GM12878 (cell line): ENCODE results near the gene PHC2. TPM values are rescaled to one million over a fixed set of nuclear protein-coding genes. Genes with fewer than 3 reads are reported as not detected.

Experiments used
- ATAC-seq: fragments of 200-7000 bp; cut with Tn5 transposase; 3 replicates; pipeline ENCODE4 v1.9.1; 2020; ENCODE audit warnings: mild to moderate bottlenecking, moderate library complexity
- BruUV-seq: library from RNA; stranded (reverse); fragments of 400-500 nt; replicated peaks from 2 replicates; lab custom pipeline; 2021; lab: Mats Ljungman, UMichigan
- CTCF ChIA-PET: fragments of 300-600 bp; sonication (Branson Sonifier 250); formaldehyde crosslinking; extraction: SDS; loops from one replicate; lab custom pipeline; 2021; ENCODE audit warnings: inconsistent platforms; lab: Yijun Ruan, JAX
- POLR2A ChIA-PET: fragments of 350-600 bp; formaldehyde crosslinking; extraction: SDS; loops from one replicate; lab custom pipeline; 2021; ENCODE audit warnings: inconsistent platforms; lab: Charles Lee
- RAD21 ChIA-PET: fragments of 300-600 bp; sonication (Branson Sonifier 250); formaldehyde crosslinking; loops from one replicate; lab custom pipeline; 2023; ENCODE audit warnings: antibody characterized with exemption; ENCODE audit not compliant: unreplicated experiment; lab: Charles Lee
- SMC1A ChIA-PET: fragments of 300-600 bp; sonication (Branson Sonifier 250); formaldehyde crosslinking; loops from one replicate; lab custom pipeline; 2023; ENCODE audit not compliant: unreplicated experiment, uncharacterized antibody; lab: Charles Lee
- DNase-seq: peaks from one replicate; pipeline ENCODE4 v3.0.0-alpha.2; 2011; ENCODE audit warnings: low read depth, low spot score
- FAIRE-seq: peaks from 3 replicates; lab custom pipeline; 2011; peaks lifted over from hg19 to GRCh38; lab: Jason Lieb, UNC
- H2AFZ ChIP-seq: 2 replicates; pipeline ENCODE4 v1.6.0; 2011; ENCODE audit warnings: low read depth, low read length, control low read depth; ENCODE audit not compliant: control insufficient read depth
- H3K27ac ChIP-seq: 2 replicates; pipeline ENCODE4 v1.5.1; 2011; ENCODE audit warnings: control low read depth; ENCODE audit not compliant: control insufficient read depth, insufficient read depth
- H3K27me3 ChIP-seq, 2 experiments: replicated peaks in 1 of 2; 2 replicates each; pipeline versions ENCODE4 v1.6.0 to v1.6.1; 2011; ENCODE audit warnings: low read length in 1 of 2; ENCODE audit not compliant: control insufficient read depth in 2 of 2, insufficient read depth in 2 of 2
- H3K36me3 ChIP-seq, 2 experiments: 2 replicates each; pipeline ENCODE4 v1.5.1; 2011; ENCODE audit warnings: low read length in 1 of 2; ENCODE audit not compliant: control insufficient read depth in 2 of 2, insufficient read depth in 2 of 2
- H3K4me1 ChIP-seq: 2 replicates; pipeline ENCODE4 v1.6.1; 2011; ENCODE audit warnings: mild to moderate bottlenecking, low read length, moderate library complexity, mixed read lengths; ENCODE audit not compliant: control insufficient read depth, insufficient read depth
- H3K4me2 ChIP-seq: 2 replicates; pipeline ENCODE4 v1.6.0; 2011; ENCODE audit warnings: control low read depth; ENCODE audit not compliant: control insufficient read depth, insufficient read depth
- H3K4me3 ChIP-seq: fragments of 200-600 bp; sonication (generic); 2 replicates; pipeline ENCODE4 v1.5.1; 2016
- H3K79me2 ChIP-seq: 2 replicates; pipeline ENCODE4 v1.6.0; 2011; ENCODE audit warnings: low read length; ENCODE audit not compliant: control insufficient read depth, insufficient read depth
- H3K9ac ChIP-seq: 2 replicates; pipeline ENCODE4 v1.8.0; 2011; ENCODE audit warnings: low read length, control low read depth, mixed read lengths; ENCODE audit not compliant: control insufficient read depth, insufficient read depth
- H3K9me3 ChIP-seq: replicated peaks from 3 replicates; pipeline ENCODE4 v1.5.1; 2011; ENCODE audit warnings: mild to moderate bottlenecking, low read length; ENCODE audit not compliant: control insufficient read depth, insufficient read depth
- H4K20me1 ChIP-seq: 2 replicates; pipeline ENCODE4 v1.6.0; 2011; ENCODE audit not compliant: control insufficient read depth, insufficient read depth
- BACH1 ChIP-seq: fragments of 450-650 bp; IDR thresholded peaks from 2 replicates; pipeline ENCODE4 v1.6.1; 2017; ENCODE audit warnings: mild to moderate bottlenecking, borderline replicate concordance
- CBFB ChIP-seq: IDR thresholded peaks from 2 replicates; pipeline ENCODE4 v1.6.1; 2016; ENCODE audit warnings: antibody characterized with exemption, low read depth
- CUX1 ChIP-seq: IDR thresholded peaks from 2 replicates; pipeline ENCODE4 v1.6.1; 2012; ENCODE audit warnings: improper control_type of control experiment, low read depth, low read length; ENCODE audit not compliant: insufficient replicate concordance
- EED ChIP-seq: sonication (generic); IDR thresholded peaks from 2 replicates; pipeline ENCODE4 v1.6.1; 2016; ENCODE audit warnings: antibody characterized with exemption, low read depth
- PML ChIP-seq: IDR thresholded peaks from 2 replicates; pipeline ENCODE4 v1.6.1; 2012; ENCODE audit warnings: low read length, inconsistent platforms
- POLR2A ChIP-seq: IDR thresholded peaks from 2 replicates; pipeline ENCODE4 v1.6.1; 2011; ENCODE audit warnings: low read depth, mild to moderate bottlenecking, low read length
- RAD51 ChIP-seq: fragments of 450-650 bp; IDR thresholded peaks from 2 replicates; pipeline ENCODE4 v1.6.1; 2016; ENCODE audit warnings: moderate library complexity, mild to moderate bottlenecking, inconsistent platforms
- SPI1 ChIP-seq: IDR thresholded peaks from 2 replicates; pipeline ENCODE4 v1.6.1; 2011; ENCODE audit warnings: low read depth, mild to moderate bottlenecking, low read length, moderate library complexity, borderline replicate concordance; ENCODE audit not compliant: insufficient read depth
- WGBS: methylation state at CpG from one replicate; pipeline ENCODE4 v1.1.6; 2016; ENCODE audit warnings: low lambda C conversion rate; ENCODE audit not compliant: insufficient replicate concordance, insufficient coverage; ENCODE audit errors: missing lambda C conversion rate; 5-methylcytosine and 5-hydroxymethylcytosine counted together
- in situ Hi-C: fragments of 300-500 bp; cut with MboI; formaldehyde crosslinking; loops from 9 replicates; pipeline ENCODE4 v1.14.3; 2018; ENCODE audit warnings: mixed read lengths
- intact Hi-C: fragments of 100-400 bp; cut with micrococcal nuclease; formaldehyde crosslinking; loops from one replicate; pipeline ENCODE4 v1.14.2; 2022; ENCODE audit not compliant: unreplicated experiment
- polyA plus RNA-seq, 11 experiments: library from polyadenylated mRNA; depleted of rRNA in 4 of 11; unstranded in 6 of 11; stranded (reverse) in 5 of 11; fragments of >200 nt; fragmentation: Nextera tagmentation in 4 of 11; fragmentation: Illumina TruSeq in 1 of 11; extraction: Ambion mirVana in 4 of 11; extraction: Trizol in 1 of 11; gene quantifications; 1 replicate in 1 of 11; 2 replicates in 10 of 11; pipeline versions ENCODE4 v1.2.1 to v1.2.3, GENCODE V29; 2011 to 2016; ENCODE audit warnings: inconsistent platforms in 2 of 11, missing spikeins in 2 of 11, low read depth in 1 of 11
- total RNA-seq, 4 experiments: library from RNA; depleted of rRNA in 3 of 4; stranded (reverse); fragments of >200 nt in 3 of 4; fragmentation: Illumina TruSeq in 1 of 4; extraction: Trizol in 1 of 4; gene quantifications; 2 replicates each; pipeline versions ENCODE4 v1.2.1 to v1.2.3, GENCODE V29; 2013 to 2021

PHC2 gene
- total and polyA plus RNA-seq, 10 of the 15 experiments (the other 5 are each of a cell fraction or from before 2014, with no cell fraction given) = 2.0 to 35.9 (median 16.4) TPM

DNA sequence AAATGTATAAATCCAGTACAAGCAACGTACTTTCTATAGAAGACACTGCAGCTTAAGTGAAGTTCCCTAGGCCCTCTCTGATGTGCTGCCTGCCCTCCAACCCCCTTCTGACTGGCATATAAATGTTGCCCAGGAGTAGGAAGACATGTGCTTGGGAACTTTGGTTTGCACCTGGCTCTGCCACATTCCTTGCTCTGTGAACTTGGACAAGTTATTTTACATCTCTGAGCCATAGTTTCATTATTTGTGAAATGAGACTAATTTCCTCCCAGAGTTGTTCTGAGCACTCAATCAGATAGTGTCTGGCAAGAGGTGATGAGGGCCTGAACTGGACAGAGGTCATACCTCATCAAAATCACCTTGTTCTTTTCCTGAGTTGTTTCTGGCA lies 3.5 kb upstream of the PHC2 start (continued):
- TF ChIP-seq CUX1 (no peak), RAD51 (no peak), PML (no peak), CBFB (no peak), EED (no peak)

DNA sequence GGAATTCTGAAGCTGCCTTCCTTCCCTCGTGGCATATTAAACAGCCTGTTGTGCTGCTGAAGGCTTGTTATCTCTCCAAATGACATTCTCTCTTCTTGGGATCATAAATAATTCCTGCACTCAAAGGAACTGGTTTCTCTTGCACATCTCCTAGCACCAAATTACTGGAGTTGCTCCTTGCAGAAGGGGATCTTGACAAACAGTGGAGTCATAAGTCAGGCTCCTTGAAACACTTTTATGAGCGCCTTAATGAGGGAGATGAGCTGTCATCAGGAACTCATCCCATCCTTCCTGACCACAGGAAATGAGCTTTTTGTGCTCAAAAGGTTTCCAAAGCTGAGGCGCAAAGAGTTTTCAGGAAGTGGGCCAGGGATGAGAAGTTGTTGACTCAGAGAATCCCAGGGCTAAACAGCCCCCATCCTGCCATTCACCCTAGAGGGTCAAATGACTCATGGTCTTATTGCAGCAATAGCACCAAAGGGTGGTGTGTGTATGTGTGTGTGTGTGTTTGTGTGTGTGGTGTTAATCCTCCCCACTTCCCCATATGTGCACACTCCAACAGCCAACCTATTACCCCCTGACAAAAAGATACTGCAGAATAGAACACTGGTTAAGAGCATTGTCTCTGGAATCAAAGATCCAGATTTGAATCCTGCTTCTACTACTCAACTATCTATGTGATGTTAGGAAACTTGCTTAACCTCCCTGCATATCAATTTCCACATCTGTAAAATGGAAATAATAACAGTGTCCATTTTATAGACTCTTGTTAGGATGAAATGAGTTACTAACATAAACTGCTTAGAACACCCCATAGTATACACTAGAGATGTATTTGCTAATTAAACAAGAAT lies 2.8 kb upstream of the PHC2 start:
- Histone ChIP-seq H3K36me3 (no peaks in the 10 kb centered on the region), H3K4me1 (no peaks in the 10 kb centered on the region), H3K4me3 (no peak overlapping the region), H3K27me3 (peaks cover 4 to 6% of the 10 kb centered on the region in 2 experiments), H4K20me1 (no peaks in the 10 kb centered on the region), H3K4me2 (no peak overlapping the region), H3K79me2 (no peaks in the 10 kb centered on the region), H3K27ac (no peak overlapping the region), H2AFZ (no peak overlapping the region), H3K9ac (no peak overlapping the region), H3K9me3 (no peaks in the 10 kb centered on the region)
- ChIA-PET CTCF (no interaction called here), RAD21 (no interaction called here), SMC1A (no interaction called here), POLR2A (no interaction called here)
- DNase-seq (no peak), ATAC-seq (no peak), FAIRE-seq (no peak)
- 15% methylated on average over 3 of the region's 3 CpGs for WGBS
- BruUV-seq = no TSS peak
- in situ Hi-C loops = no loop called here
- TF ChIP-seq POLR2A (no peak), SPI1 (peak; percentile 19; the same call in 1 of the 2 replicates), BACH1 (no peak), EED (no peak)
- intact Hi-C loops = no loop called here
